ENCODE data around the gene RNASET2. TPM values are rescaled to one million over a fixed set of nuclear protein-coding genes. Genes with fewer than 3 reads are reported as not detected.

Gene RNASET2
- polyA plus RNA-seq, 1 donor (not counting 4 experiments of a cell fraction or from before 2014, with no cell fraction given) = 21.5 TPM

GRCh38 chr6:166936079-166936787, 20.1 kb downstream of the RNASET2 start:
- Histone ChIP-seq H3K4me3 (ENCODE audit: control insufficient read depth in 2 of 3, extremely low read depth in 1 of 3, insufficient read depth in 2 of 3, low read depth in 1 of 3, low read length in 3 of 3) (no peak overlapping the region), H4K20me1 (ENCODE audit: control insufficient read depth, extremely low read depth, insufficient read depth, low read length) (no peaks in the 10 kb centered on the region), H3K79me2 (ENCODE audit: control insufficient read depth, insufficient read depth, low read length) (no peaks in the 10 kb centered on the region), H3K36me3 (ENCODE audit: control insufficient read depth in 2 of 2, extremely low read depth in 1 of 2, insufficient read depth in 2 of 2, low read length in 2 of 2) (peaks cover 0 to 4% of the 10 kb centered on the region in 2 experiments), H2AFZ (ENCODE audit: control insufficient read depth, low read length) (no peak overlapping the region), H3K9me1 (ENCODE audit: control insufficient read depth, extremely low read depth, insufficient read depth, low read length) (no peaks in the 10 kb centered on the region), H3K4me1 (ENCODE audit: control insufficient read depth, extremely low read depth, insufficient read depth, low read length) (no peaks in the 10 kb centered on the region), H3K27ac (ENCODE audit: control insufficient read depth, insufficient read depth, low read length) (no peak overlapping the region), H3K27me3 (ENCODE audit: control insufficient read depth, extremely low read depth, insufficient read depth, low read length) (no peaks in the 10 kb centered on the region), H3K9me3 (ENCODE audit: control insufficient read depth, low read depth, low read length) (no peaks in the 10 kb centered on the region), H3K9ac (ENCODE audit: control insufficient read depth, extremely low read depth, insufficient read depth, low read length) (no peak overlapping the region), H3K4me2 (ENCODE audit: control insufficient read depth, extremely low read depth, insufficient read depth, low read depth, low read length) (no peak overlapping the region)
- FAIRE-seq = no peak
- no peak for DNase-seq (ENCODE audit: low read depth, low spot score)
- dilution Hi-C loops (cut with MboI; ENCODE audit: extremely low pct_ligation_motif_present, low sequenced_read_pairs) = no loop called here
- TF ChIP-seq CTCF (optimal IDR thresholded peaks at IDR 0.05 in 1 of 3, IDR thresholded peaks at IDR 0.05 in 1 of 3, conservative IDR thresholded peaks at IDR 0.05 in 1 of 3; ENCODE audit: extremely low read depth in 1 of 3, insufficient read depth in 2 of 3, low read length in 3 of 3) (no peak), EZH2 (IDR thresholded peaks at IDR 0.05; ENCODE audit: low read length) (no peak)

DNA sequence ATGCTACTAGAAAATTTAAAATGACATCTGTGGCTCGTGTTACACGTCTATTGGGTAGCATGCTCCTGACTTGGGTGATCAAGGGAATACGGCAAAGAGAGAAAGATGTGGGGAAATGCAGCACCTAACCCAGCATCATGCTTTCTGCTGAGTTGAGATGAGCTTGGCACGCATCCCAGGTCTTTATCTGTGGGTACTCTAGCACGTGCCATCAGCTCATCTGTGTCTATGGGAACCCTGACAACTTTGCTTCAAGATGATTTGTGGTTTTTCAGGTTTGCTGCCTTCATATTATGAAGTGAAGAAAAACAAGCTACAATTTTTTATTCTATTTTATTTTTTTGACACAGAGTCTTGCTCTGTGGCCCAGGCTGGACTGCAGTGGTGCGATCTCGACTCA, 21.0 kb downstream of the RNASET2 start:
- no peaks in the 10 kb centered on the region for H3K9me3 ChIP-seq (ENCODE audit: control insufficient read depth, low read depth, low read length)
- DNase-seq (ENCODE audit: low read depth, low spot score) = no peak
- no peak for FAIRE-seq
- no peaks in the 10 kb centered on the region for H4K20me1 ChIP-seq (ENCODE audit: control insufficient read depth, extremely low read depth, insufficient read depth, low read length)
- H3K4me2 ChIP-seq (ENCODE audit: control insufficient read depth, extremely low read depth, insufficient read depth, low read depth, low read length) = no peak overlapping the region
- no peak overlapping the region for H2AFZ ChIP-seq (ENCODE audit: control insufficient read depth, low read length)
- H3K79me2 ChIP-seq (ENCODE audit: control insufficient read depth, insufficient read depth, low read length) = no peaks in the 10 kb centered on the region
- no peak overlapping the region for H3K9ac ChIP-seq (ENCODE audit: control insufficient read depth, extremely low read depth, insufficient read depth, low read length)
- H3K27ac ChIP-seq (ENCODE audit: control insufficient read depth, insufficient read depth, low read length) = no peak overlapping the region
- dilution Hi-C loops (cut with MboI; ENCODE audit: extremely low pct_ligation_motif_present, low sequenced_read_pairs) = no loop called here
- no peaks in the 10 kb centered on the region for H3K27me3 ChIP-seq (ENCODE audit: control insufficient read depth, extremely low read depth, insufficient read depth, low read length)
- no peaks in the 10 kb centered on the region for H3K9me1 ChIP-seq (ENCODE audit: control insufficient read depth, extremely low read depth, insufficient read depth, low read length)
- no peak overlapping the region for H3K4me3 ChIP-seq (ENCODE audit: control insufficient read depth in 2 of 3, extremely low read depth in 1 of 3, insufficient read depth in 2 of 3, low read depth in 1 of 3, low read length in 3 of 3)
- TF ChIP-seq CTCF (optimal IDR thresholded peaks at IDR 0.05 in 1 of 3, IDR thresholded peaks at IDR 0.05 in 1 of 3, conservative IDR thresholded peaks at IDR 0.05 in 1 of 3; ENCODE audit: extremely low read depth in 1 of 3, insufficient read depth in 2 of 3, low read length in 3 of 3) (no peak), EZH2 (IDR thresholded peaks at IDR 0.05; ENCODE audit: low read length) (no peak)
- H3K36me3 ChIP-seq (ENCODE audit: control insufficient read depth in 2 of 2, extremely low read depth in 1 of 2, insufficient read depth in 2 of 2, low read length in 2 of 2) = peaks cover 0 to 4% of the 10 kb centered on the region in 2 experiments
- H3K4me1 ChIP-seq (ENCODE audit: control insufficient read depth, extremely low read depth, insufficient read depth, low read length) = no peaks in the 10 kb centered on the region

Measured in keratinocyte (primary cell).